Right lobe of liver (tissue), 6 donors: ENCODE results near the gene COL27A1. TPM values are rescaled to one million over a fixed set of nuclear protein-coding genes. Genes with fewer than 3 reads are reported as not detected.

Source experiments
- ATAC-seq, 4 donors: fragments of 200-7000 bp; cut with Tn5 transposase; one replicate each; pipeline ENCODE4 v1.9.1; 2020; ENCODE audit warnings: mild to moderate bottlenecking in 4 of 4, moderate library complexity in 4 of 4
- DNase-seq, 3 donors: peaks; one replicate each; pipeline ENCODE4 v3.0.0-alpha.2; 2020
- H3K27ac ChIP-seq, 3 donors: fragments of 200-600 bp; one replicate each; pipeline ENCODE4 v1.8.0; 2022
- H3K27me3 ChIP-seq, 2 donors: fragments of 200-600 bp; one replicate each; pipeline ENCODE4 v1.8.0; 2022
- H3K36me3 ChIP-seq, 4 donors: fragments of 200-600 bp; sonication (generic) in 1 of 4; one replicate each; pipeline versions ENCODE4 v1.5.1 to v1.8.0; 2017 to 2022; ENCODE audit warnings: control low read depth in 1 of 4
- H3K4me1 ChIP-seq, 4 donors: fragments of 200-600 bp; sonication (generic) in 1 of 4; one replicate each; pipeline versions ENCODE4 v1.5.1 to v1.8.0; 2017 to 2022; ENCODE audit warnings: control low read depth in 1 of 4
- H3K4me3 ChIP-seq, 3 donors: fragments of 200-600 bp; one replicate each; pipeline ENCODE4 v1.8.0; 2022
- H3K9me3 ChIP-seq, 4 donors: fragments of 200-600 bp; sonication (generic) in 1 of 4; one replicate each; pipeline versions ENCODE4 v1.5.1 to v1.8.0; 2017 to 2022; ENCODE audit warnings: control low read depth in 1 of 4
- CTCF ChIP-seq, 4 donors: fragments of 200-600 bp in 3 of 4; fragments of 450-650 bp in 1 of 4; IDR thresholded peaks; one replicate each; pipeline versions ENCODE4 v1.5.1 to v1.8.0; 2016 to 2022; ENCODE audit warnings: antibody characterized with exemption in 4 of 4, mild to moderate bottlenecking in 2 of 4
- POLR2A ChIP-seq: fragments of 450-650 bp; IDR thresholded peaks from one replicate; pipeline ENCODE4 v1.6.1; 2017; ENCODE audit warnings: antibody characterized with exemption, mild to moderate bottlenecking
- WGBS: methylation state at CpG from one replicate; pipeline ENCODE4 v1.1.6; 2018; ENCODE audit warnings: low coverage, low lambda C conversion rate; ENCODE audit not compliant: insufficient coverage; ENCODE audit errors: missing lambda C conversion rate; 5-methylcytosine and 5-hydroxymethylcytosine counted together
- intact Hi-C, 2 donors: fragments of 100-400 bp; cut with DNase I; formaldehyde crosslinking; loops; one replicate each; pipeline versions ENCODE4 v1.11.2 to v1.14.1; 2022
- total RNA-seq, 6 experiments: library from RNA; depleted of rRNA in 2 of 6; stranded (reverse); fragments of >200 nt in 2 of 6; fragmentation: NEBNext Ultra II Directional in 3 of 6; extraction: Animal tissue kit (Norgen Biotek cat#: 25700) in 3 of 6; gene quantifications; one replicate each; pipeline versions ENCODE4 v1.1.0 to v1.2.4, GENCODE V29; 2016 to 2023
- donor health status: DM: no; HTN: yes; CAD: no.
- donor health status: DM: no; HTN: no; CAD: no.
- donor health status: DM: no; HTN: no; CAD: no.
- donor health status: DM: no; HTN: yes; CAD: no.
- donor health status: DM: no; HTN: yes; CAD: no.

The COL27A1 gene
- total RNA-seq, 6 experiments from 2014 or later = 11.8 to 51.9 (median 29.3) TPM

DNA sequence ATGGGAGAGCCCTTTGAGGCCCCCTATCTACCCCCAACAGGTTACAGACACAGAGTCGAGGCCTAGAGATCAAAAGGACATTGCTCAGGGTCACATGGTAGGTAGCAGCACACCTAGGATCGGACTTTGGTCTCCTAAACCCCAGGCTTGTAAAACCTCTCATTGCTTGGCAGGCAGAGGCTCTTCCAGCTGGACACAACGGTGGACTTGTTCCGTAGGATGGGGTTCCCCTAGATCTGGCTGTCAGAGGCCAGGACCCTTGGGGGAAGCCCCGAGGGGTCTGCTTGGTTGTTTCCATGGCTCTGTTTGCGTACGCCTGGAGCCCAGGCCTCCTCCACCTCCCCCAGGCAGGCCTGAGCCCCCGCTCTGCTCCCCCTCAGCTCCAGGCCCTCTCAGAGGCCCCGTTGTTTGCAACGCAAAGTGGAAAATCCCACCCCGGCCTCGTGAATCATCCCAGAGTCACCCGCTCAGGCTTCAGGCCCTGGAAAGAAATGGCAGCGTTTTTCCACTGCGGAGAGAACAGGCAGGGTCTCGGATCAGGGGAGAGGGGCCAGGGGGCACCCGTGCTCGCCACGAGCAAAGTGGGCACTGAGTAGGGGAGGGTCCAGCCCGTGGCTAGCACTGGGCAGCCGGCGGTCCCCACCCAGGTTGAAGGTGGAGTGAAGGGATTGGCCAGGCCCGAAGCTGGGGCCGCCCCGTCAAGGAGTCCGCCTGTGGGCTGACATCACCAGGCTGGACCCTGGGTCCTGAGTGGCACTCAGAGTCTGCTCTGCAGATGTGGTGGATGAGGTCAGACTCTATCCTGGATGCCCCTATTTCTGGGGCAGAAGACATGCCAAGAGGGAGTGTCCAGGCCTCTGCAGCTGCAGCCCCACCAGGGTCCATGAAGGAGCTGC, 19.8 kb downstream of the COL27A1 start:
- H3K4me3 ChIP-seq = no peak overlapping the region
- no peaks in the 10 kb centered on the region for H3K27me3 ChIP-seq
- H3K9me3 ChIP-seq = no peaks in the 10 kb centered on the region
- peak in 1 of 4 donors; percentile 8 for TF ChIP-seq CTCF (IDR thresholded peaks at IDR 0.05)
- TF ChIP-seq POLR2A = no peak
- intact Hi-C loops = no loop called here
- 29% methylated on average over 18 of the region's 26 CpGs for WGBS
- ATAC-seq (peak; percentile 58 to 80 (median 72)), DNase-seq (peak; percentile 56 to 83 (median 72))
- peak overlapping the region; percentile 72 to 84 (median 80) for H3K27ac ChIP-seq
- H3K36me3 ChIP-seq = no peaks in the 10 kb centered on the region
- H3K4me1 ChIP-seq = peaks cover 0 to 67% (median 36%) of the 10 kb centered on the region in 4 donors

GRCh38 chr9:114176624-114177291, 21.4 kb downstream of the COL27A1 start:
- peak; percentile 31 to 67 (median 59) for ATAC-seq
- H3K27ac ChIP-seq = peak overlapping the region; percentile 72 to 84 (median 80)

DNA sequence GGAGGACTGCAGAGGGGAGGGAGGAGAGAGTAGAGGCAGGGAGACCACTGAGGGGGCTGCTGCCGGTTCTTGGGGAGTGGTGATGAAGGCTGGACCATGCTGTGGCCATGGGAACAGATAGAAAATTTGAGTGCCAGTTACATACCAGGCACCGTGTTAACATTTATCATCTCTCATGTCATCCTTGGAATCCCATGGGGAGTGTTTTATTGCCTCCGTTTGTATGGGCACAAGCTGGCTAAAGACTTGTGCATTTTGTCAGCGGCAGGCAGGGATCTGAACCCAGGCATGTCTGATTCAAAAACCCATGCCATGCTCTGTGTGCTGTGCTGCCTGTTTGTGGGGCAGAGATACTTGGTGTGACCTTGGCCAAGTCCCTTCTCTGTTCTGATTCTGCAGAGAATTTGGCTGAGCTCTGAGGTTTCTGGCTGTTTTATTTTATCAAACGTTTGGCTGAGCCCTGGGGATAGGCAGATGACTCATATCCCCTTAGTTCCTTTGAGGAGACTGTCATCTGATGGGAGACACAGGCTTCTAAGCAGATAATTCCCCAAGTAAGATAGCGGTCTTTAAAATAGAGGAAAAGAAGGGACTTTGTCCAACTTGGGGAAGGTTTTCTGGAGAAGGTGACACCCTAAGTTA, 22.2 kb downstream of the COL27A1 start:
- no peak for TF ChIP-seq CTCF (IDR thresholded peaks at IDR 0.05)
- Histone ChIP-seq H3K9me3 (no peaks in the 10 kb centered on the region), H3K27me3 (no peaks in the 10 kb centered on the region), H3K4me1 (peaks cover 0 to 84% (median 38%) of the 10 kb centered on the region in 4 donors), H3K27ac (peak overlapping the region; percentile 72 to 84 (median 80)), H3K36me3 (no peaks in the 10 kb centered on the region), H3K4me3 (no peak overlapping the region)
- 26% methylated on average over 6 of the region's 6 CpGs for WGBS
- intact Hi-C loops = no loop called here
- DNase-seq (peak in 1 of 3 donors; percentile 8), ATAC-seq (peak in 2 of 4 donors; percentile 8 to 31)

More at GRCh38 chr9:114176624-114177291, 21.4 kb downstream of the COL27A1 start:
- intact Hi-C loops = no loop called here
- Histone ChIP-seq H3K9me3 (no peaks in the 10 kb centered on the region), H3K36me3 (no peaks in the 10 kb centered on the region), H3K4me1 (peaks cover 0 to 79% (median 38%) of the 10 kb centered on the region in 4 donors), H3K4me3 (no peak overlapping the region), H3K27me3 (no peaks in the 10 kb centered on the region)
- 20% methylated on average over 7 of the region's 11 CpGs for WGBS
- TF ChIP-seq POLR2A (no peak), CTCF (IDR thresholded peaks at IDR 0.05) (no peak)
- DNase-seq = peak; percentile 47 to 90 (median 83)

DNA sequence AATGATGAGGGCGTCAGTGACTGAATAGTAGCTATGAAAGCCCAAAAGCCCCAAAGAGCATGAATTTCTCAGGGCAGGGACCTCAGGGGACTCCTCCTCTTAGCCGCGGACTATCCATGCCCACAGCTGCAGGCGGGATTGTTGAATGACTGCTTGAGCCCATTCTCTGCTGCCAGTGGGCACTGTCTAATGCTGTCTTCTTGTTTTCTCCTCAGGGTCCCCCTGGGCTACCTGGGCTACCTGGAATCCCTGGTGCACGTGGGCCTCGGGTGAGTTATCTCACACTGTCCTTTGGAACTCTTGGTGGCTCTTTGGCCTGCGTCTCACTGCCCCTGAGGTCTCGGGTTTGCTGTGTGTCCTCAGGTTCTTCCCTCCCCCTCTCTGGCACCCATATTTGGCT, 22.7 kb downstream of the COL27A1 start:
- ATAC-seq (no peak), DNase-seq (peak in 1 of 3 donors; percentile 36)
- no peaks in the 10 kb centered on the region for H3K9me3 ChIP-seq
- H3K27ac ChIP-seq = peak overlapping the region in 2 of 3 donors; percentile 25 to 80
- H3K4me3 ChIP-seq = no peak overlapping the region
- H3K27me3 ChIP-seq = no peaks in the 10 kb centered on the region
- no peaks in the 10 kb centered on the region for H3K36me3 ChIP-seq
- peaks cover 0 to 78% (median 34%) of the 10 kb centered on the region in 4 donors for H3K4me1 ChIP-seq
- 48% methylated on average over 3 of the region's 8 CpGs for WGBS
- intact Hi-C loops = no loop called here
- TF ChIP-seq POLR2A (no peak), CTCF (IDR thresholded peaks at IDR 0.05) (no peak)
